ENCODE data around the gene RPN2. TPM values are rescaled to one million over a fixed set of nuclear protein-coding genes. Genes with fewer than 3 reads are reported as not detected.

RPN2 gene
- total and polyA plus RNA-seq, 2 of the 13 experiments (the other 11 are each of a cell fraction or from before 2014, with no cell fraction given): 587 to 1,818 TPM

DNA sequence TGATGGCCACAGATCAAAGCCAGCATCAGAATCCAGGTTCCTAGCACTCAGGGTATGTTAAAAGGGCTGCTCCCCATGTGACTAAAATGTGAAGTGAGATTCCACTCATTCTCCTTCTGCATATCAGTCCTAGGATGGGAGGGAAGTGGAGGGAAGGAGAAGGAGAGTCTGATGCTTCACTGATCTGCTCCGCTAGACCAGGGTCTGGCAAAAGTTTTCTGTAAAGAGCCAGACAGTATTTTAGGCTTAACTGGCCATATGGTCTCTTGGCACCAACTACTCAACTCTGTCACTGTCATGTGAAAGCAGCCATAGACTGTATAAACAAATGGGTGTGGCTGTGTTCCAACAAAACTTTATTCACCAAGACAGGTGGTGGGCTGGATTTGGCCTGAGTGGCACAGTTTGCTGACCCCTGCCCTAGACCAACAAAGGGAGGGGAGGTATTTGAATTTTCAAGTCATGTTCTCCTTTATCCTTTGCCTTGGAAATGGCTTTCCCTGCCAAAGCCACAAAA is 59.9 kb downstream of the RPN2 start:
- ATAC-seq: no peak

More for the DNA sequence above, 59.9 kb downstream of the RPN2 start:
- H3K4me2 ChIP-seq (ENCODE audit: low read depth, low read length): no peak overlapping the region
- in situ Hi-C loops (cut with HindIII; ENCODE audit: extremely low pct_ligation_motif_present, low pct_unique_long_range_greater_than_20kb): no loop called here
- no peaks in the 10 kb centered on the region for H3K27me3 ChIP-seq (ENCODE audit: control insufficient read depth in 1 of 2, insufficient read depth in 2 of 2, low read length in 2 of 2)
- no peak overlapping the region for H3K27ac ChIP-seq (ENCODE audit: extremely low read length, insufficient read depth, low read length)
- POLR2A ChIA-PET: no interaction called here
- no peaks in the 10 kb centered on the region for H3K79me2 ChIP-seq (ENCODE audit: insufficient read depth, low read length)
- peak; percentile 60 for FAIRE-seq
- TF ChIP-seq, protein P1, sequence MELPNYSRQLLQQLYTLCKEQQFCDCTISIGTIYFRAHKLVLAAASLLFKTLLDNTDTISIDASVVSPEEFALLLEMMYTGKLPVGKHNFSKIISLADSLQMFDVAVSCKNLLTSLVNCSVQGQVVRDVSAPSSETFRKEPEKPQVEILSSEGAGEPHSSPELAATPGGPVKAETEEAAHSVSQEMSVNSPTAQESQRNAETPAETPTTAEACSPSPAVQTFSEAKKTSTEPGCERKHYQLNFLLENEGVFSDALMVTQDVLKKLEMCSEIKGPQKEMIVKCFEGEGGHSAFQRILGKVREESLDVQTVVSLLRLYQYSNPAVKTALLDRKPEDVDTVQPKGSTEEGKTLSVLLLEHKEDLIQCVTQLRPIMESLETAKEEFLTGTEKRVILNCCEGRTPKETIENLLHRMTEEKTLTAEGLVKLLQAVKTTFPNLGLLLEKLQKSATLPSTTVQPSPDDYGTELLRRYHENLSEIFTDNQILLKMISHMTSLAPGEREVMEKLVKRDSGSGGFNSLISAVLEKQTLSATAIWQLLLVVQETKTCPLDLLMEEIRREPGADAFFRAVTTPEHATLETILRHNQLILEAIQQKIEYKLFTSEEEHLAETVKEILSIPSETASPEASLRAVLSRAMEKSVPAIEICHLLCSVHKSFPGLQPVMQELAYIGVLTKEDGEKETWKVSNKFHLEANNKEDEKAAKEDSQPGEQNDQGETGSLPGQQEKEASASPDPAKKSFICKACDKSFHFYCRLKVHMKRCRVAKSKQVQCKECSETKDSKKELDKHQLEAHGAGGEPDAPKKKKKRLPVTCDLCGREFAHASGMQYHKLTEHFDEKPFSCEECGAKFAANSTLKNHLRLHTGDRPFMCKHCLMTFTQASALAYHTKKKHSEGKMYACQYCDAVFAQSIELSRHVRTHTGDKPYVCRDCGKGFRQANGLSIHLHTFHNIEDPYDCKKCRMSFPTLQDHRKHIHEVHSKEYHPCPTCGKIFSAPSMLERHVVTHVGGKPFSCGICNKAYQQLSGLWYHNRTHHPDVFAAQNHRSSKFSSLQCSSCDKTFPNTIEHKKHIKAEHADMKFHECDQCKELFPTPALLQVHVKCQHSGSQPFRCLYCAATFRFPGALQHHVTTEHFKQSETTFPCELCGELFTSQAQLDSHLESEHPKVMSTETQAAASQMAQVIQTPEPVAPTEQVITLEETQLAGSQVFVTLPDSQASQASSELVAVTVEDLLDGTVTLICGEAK (IDR thresholded peaks at IDR 0.05): no peak
- TF ChIP-seq, protein P1 (CRISPR knock-in tag; IDR thresholded peaks at IDR 0.05): peak; percentile 79; the same call in 1 of the 2 replicates
- TF ChIP-seq PTBP1 (IDR thresholded peaks at IDR 0.05; ENCODE audit: low read depth, low read length, poor library complexity, severe bottlenecking) (no peak), RBM22 (optimal IDR thresholded peaks at IDR 0.05; ENCODE audit: low read length) (peak; percentile 87)
- 92% methylated on average over 1 of the region's 1 CpG for WGBS (ENCODE audit: low lambda C conversion rate)
- H3K36me3 ChIP-seq (replicated peaks in 1 of 2; ENCODE audit: control insufficient read depth in 1 of 2, insufficient read depth in 2 of 2, low read length in 2 of 2): peaks cover 78 to 98% of the 10 kb centered on the region in 2 experiments
- intact Hi-C loops (cut with micrococcal nuclease; ENCODE audit: unreplicated experiment): no loop called here
- no peaks in the 10 kb centered on the region for H4K20me1 ChIP-seq (ENCODE audit: insufficient read depth, low read length)
- H3K4me3 ChIP-seq (replicated peaks in 1 of 3; ENCODE audit: insufficient read depth in 1 of 3, low read depth in 2 of 3, low read length in 3 of 3): no peak overlapping the region
- no peak overlapping the region for H2AFZ ChIP-seq (ENCODE audit: low read length)
- H3K4me1 ChIP-seq (ENCODE audit: insufficient read depth, low read length): no peaks in the 10 kb centered on the region
- no peak for DNase-seq (ENCODE audit: low spot score)
- CTCF ChIA-PET (ENCODE audit: low intra/inter-chr PET ratio, low total read pairs): no interaction called here
- BruUV-seq (replicated peaks): no TSS peak
- no peak overlapping the region for H3K9ac ChIP-seq (ENCODE audit: insufficient read depth, low read depth, low read length)
- no peaks in the 10 kb centered on the region for H3K9me3 ChIP-seq (ENCODE audit: low read length)

Measured in HepG2 (cell line).